GM12873 (cell line): Measurements from ENCODE around the gene NNT.

Experiments
- TF ChIP-seq, protein P1 (sequence below): IDR thresholded peaks from 2 replicates; pipeline ENCODE4 v1.5.1; 2012; ENCODE audit warnings: low read depth, mild to moderate bottlenecking, moderate library complexity, low read length, control low read depth; ENCODE audit not compliant: insufficient read depth; ENCODE audit errors: missing control alignments

NNT gene

DNA sequence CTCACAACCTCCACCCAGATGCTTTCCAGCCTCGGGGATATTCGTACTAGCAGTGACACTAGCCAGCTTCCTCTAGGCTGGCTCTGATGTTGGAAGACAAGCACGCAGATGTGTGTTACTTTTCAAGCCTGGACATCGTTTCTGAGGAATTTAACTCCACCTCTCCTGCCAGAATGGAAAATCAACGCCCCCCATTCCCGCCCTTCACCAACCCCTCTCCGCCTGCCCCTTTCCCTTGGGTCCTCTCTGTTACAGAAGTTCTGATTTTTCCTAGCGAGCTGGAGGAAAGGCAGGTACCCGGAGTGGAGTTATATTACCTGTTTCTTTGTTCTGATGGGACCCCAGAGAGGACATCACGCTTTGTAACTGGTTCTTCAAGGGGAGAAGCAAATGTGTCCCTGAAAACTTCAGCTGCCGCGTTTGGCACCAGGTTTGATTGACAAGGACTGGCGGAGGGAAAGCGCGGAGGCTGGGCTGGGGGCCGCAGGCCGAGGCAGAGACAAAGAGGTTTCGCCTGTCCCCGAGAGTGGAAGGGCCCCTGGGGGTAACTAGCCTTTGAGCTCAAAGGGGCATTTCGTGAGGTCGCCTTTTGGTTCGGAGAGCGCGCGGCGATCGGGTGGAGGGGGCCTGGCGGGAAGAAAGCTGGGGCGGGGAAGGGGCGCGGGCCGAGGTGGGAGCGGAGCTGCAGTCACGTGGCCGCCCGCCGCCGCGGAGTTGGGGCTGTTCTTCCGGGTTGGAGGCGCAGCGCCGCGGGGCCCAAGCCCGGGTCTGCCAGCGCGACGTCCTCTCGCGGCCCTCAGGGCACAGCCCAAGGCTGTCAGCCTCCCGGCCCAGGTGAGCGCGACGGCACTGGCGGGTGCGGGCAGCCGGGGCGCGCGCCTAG, at the start of gene NNT:
Gene NNT, plus strand, starts transcription at position 720 of the 883 bp plus-strand sequence. CDS start 6,016 bp downstream, outside the sequence.
- TF ChIP-seq, protein P1, sequence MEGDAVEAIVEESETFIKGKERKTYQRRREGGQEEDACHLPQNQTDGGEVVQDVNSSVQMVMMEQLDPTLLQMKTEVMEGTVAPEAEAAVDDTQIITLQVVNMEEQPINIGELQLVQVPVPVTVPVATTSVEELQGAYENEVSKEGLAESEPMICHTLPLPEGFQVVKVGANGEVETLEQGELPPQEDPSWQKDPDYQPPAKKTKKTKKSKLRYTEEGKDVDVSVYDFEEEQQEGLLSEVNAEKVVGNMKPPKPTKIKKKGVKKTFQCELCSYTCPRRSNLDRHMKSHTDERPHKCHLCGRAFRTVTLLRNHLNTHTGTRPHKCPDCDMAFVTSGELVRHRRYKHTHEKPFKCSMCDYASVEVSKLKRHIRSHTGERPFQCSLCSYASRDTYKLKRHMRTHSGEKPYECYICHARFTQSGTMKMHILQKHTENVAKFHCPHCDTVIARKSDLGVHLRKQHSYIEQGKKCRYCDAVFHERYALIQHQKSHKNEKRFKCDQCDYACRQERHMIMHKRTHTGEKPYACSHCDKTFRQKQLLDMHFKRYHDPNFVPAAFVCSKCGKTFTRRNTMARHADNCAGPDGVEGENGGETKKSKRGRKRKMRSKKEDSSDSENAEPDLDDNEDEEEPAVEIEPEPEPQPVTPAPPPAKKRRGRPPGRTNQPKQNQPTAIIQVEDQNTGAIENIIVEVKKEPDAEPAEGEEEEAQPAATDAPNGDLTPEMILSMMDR, result no peak

DNA sequence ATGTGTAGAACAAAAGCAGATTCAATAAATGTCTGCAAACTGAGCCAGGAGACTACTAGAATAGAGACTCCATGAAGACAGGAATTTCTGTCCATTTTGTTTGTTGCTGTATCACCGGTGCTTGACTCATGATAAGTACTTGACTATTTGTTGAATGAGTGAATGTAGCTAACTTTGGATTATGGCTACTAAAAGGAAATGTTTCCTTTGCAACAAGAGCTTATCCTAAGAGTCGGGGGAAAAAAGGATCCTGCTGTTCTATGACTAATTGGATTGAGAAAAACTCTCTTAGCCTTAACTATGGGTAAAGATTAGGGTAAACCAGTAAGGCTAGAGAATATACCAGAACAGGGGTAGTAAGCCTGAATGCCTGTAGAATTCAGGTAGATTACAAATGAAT, 49.6 kb upstream of the NNT start:
- TF ChIP-seq, protein P1, result no peak

DNA sequence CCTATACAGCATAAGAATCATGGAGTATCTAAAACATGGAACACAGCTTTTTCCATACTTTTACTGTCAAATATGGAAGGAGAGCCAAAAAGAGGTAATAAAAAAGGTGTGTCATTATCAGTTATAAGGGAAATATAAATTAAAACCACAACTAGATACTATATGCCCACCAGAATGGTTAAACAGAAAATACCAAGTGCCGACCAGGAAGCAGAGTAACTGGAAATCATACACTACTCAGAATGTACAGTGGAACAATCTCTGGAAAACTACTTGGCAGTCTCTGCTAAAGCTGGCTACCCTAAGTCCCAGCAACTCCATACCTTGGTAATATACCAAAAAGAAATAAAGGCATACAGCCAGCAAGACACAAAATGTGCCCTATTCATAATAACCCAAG, 48.5 kb upstream of the NNT start:
- TF ChIP-seq, protein P1, result no peak

DNA sequence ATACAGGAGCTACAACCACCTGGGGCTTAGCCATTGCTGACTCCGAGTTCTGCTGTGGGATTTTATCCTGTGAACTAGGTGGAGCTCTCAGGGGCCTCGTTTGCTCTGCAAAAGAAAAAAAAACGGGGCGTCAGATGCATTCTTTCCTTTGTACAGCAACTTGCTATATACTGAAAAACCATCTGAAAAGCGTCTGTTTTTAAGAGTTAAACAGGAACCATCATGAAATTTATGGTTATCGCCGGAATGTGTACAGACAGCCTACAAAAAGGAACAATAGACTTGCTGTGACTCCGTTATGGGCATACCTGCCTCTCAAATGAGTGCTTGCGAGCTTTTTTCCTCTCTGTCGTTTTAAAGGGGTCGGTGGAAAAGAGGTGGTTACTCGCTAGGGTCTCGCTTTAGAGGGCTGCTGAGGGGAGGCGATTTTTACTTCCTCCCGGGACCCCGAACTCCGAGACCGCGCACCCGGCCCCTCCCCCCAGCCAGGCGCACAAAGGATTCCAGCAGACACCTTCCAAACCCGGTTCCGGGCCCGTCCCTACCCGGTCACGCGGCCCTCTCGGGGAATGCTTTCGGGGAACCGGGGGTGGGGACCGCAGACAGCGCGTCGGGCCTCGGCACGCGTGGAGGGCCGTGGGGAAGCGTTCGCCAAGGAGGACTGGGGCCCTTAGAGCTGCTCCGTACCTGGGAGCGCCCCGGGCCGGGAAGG, 46.9 kb upstream of the NNT start:
- TF ChIP-seq, protein P1, result no peak

DNA sequence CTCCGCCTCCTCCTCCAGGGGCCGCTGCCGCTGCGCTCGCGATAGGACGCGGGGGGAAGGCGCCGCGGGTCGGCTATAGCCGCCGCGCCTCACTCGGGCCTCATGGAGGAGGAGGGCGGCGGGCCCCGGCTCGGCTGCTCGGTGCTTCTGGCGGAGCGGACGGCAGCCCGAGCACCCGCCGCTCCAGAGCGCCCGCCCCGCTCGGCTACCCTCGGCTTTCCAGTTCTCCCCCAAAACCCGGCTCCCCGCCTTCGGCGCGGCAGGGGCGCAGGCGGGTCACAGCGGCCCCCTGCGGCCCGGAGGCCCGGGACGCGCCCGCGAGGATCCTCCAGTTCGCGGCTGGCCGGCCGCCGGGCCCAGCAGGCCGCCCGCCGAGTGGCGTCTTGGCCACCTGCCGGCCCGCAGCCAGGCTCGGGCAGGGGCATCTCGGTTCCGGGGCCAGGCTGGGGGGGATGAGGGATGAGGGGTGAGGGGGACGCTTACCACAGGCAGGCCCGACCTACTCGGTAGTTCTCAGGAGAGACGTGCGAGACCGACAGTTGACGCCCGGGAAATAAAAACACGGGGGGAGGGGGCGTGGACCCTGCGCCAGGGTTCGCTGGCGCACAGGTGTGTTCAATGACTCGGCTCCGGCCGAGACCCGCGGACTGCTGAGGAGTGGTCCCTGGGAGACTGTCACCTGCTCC, 46.0 kb upstream of the NNT start, which contains the start of gene PAIP1:
Gene PAIP1, minus strand, starts transcription at position 221 of the 686 bp plus-strand sequence. CDS start 231 bp downstream, outside the sequence.
- TF ChIP-seq, protein P1, result peak; percentile 44

DNA sequence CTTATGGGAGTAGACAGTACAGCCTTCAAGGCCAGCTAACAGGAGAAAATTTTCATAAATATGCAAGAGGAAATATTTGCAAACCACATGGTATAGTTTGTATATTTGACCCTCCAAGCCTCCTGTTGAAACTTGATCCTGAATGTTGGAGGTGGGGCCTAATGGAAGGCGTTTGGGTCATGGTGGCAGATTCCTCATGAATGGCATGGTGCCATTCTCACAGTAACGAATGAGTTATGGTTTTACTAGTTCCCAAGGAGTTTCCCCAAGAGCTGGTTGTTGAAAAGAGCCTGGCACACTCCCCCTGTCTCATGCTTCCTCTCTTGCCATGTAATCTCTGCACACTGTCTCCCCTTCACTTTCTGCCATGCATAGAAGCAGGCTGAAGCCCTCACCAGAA, 42.9 kb upstream of the NNT start:
- TF ChIP-seq, protein P1, result no peak
